DND-41 (cell line): Measurements from ENCODE around the gene RGL3.

Experiments
- CTCF ChIP-seq: IDR thresholded peaks from 2 replicates; pipeline ENCODE4 v1.5.1; 2012; ENCODE audit warnings: borderline replicate concordance, low read length, moderate library complexity, mild to moderate bottlenecking; ENCODE audit not compliant: poor library complexity, severe bottlenecking; ENCODE audit errors: extremely low read depth
- EZH2 ChIP-seq: IDR thresholded peaks from 3 replicates; pipeline ENCODE4 v1.6.1; 2012; ENCODE audit warnings: borderline replicate concordance, low read depth, mild to moderate bottlenecking, moderate library complexity, low read length, inconsistent platforms; ENCODE audit not compliant: severe bottlenecking

- TF ChIP-seq CTCF (no peak), EZH2 (no peak)
These were observed 44.5 kb downstream of the RGL3 start, which contains the start of gene SWSAP1 for GRCh38 chr19:11374433-11375142.
